Liver (tissue), 9 donors: ENCODE results near the gene GLI1. TPM values are rescaled to one million over a fixed set of nuclear protein-coding genes. Genes with fewer than 3 reads are reported as not detected.
"Not testable (repeated sequence)": the region's sequence is repeated elsewhere in the genome, so short reads cannot be mapped to it uniquely, and the experiment has no call there.

Experiments
- DNase-seq: peaks from one replicate; pipeline ENCODE4 v3.0.0-alpha.2; 2017; ENCODE audit warnings: low spot score
- H3K27ac ChIP-seq, 2 donors: one replicate each; pipeline ENCODE4 v1.7.0; 2013; ENCODE audit warnings: inconsistent platforms in 2 of 2, low read length in 2 of 2, control low read depth in 1 of 2, low read depth in 1 of 2, mild to moderate bottlenecking in 1 of 2
- H3K27me3 ChIP-seq, 4 donors: one replicate each; pipeline versions ENCODE4 v1.6.1 to v1.7.0; 2013; ENCODE audit warnings: low read length in 3 of 4, inconsistent platforms in 1 of 4, mild to moderate bottlenecking in 1 of 4, moderate library complexity in 1 of 4; ENCODE audit not compliant: control insufficient read depth in 4 of 4, insufficient read depth in 4 of 4
- H3K36me3 ChIP-seq, 4 donors: one replicate each; pipeline versions ENCODE4 v1.6.1 to v1.7.0; 2013; ENCODE audit warnings: low read length in 3 of 4, mild to moderate bottlenecking in 3 of 4, low read depth in 1 of 4, moderate library complexity in 1 of 4; ENCODE audit not compliant: control insufficient read depth in 4 of 4, insufficient read depth in 3 of 4
- H3K4me1 ChIP-seq, 4 donors: one replicate each; pipeline versions ENCODE4 v1.6.1 to v1.7.0; 2013; ENCODE audit warnings: low read length in 3 of 4, mild to moderate bottlenecking in 3 of 4, moderate library complexity in 1 of 4; ENCODE audit not compliant: control insufficient read depth in 4 of 4, insufficient read depth in 4 of 4
- H3K4me3 ChIP-seq, 3 donors: one replicate each; pipeline versions ENCODE4 v1.6.1 to v1.7.0; 2013; ENCODE audit warnings: low read length in 3 of 3, control low read depth in 1 of 3, low read depth in 1 of 3, mild to moderate bottlenecking in 1 of 3
- H3K9ac ChIP-seq, 2 donors: one replicate each; pipeline ENCODE4 v1.7.0; 2013; ENCODE audit warnings: low read length in 2 of 2, mild to moderate bottlenecking in 2 of 2, moderate library complexity in 2 of 2, control low read depth in 1 of 2, low read depth in 1 of 2
- H3K9me3 ChIP-seq, 4 donors: one replicate each; pipeline versions ENCODE4 v1.6.1 to v1.7.0; 2013; ENCODE audit warnings: low read length in 3 of 4; ENCODE audit not compliant: control insufficient read depth in 4 of 4
- EGR1 ChIP-seq, 2 donors: IDR thresholded peaks; 2 replicates each; pipeline ENCODE4 v1.6.1; 2016 to 2018; ENCODE audit warnings: antibody characterized with exemption in 2 of 2, low read depth in 2 of 2
- FOXA1 ChIP-seq: IDR thresholded peaks from 2 replicates; pipeline ENCODE4 v1.6.1; 2016; ENCODE audit warnings: antibody characterized with exemption
- FOXA2 ChIP-seq: IDR thresholded peaks from 2 replicates; pipeline ENCODE4 v1.6.1; 2016; ENCODE audit warnings: antibody characterized with exemption
- GABPA ChIP-seq, 2 donors: IDR thresholded peaks in 1 of 2; conservative IDR thresholded peaks in 1 of 2; 2 replicates each; pipeline ENCODE4 v1.6.1; 2016; ENCODE audit warnings: antibody characterized with exemption in 2 of 2, mild to moderate bottlenecking in 1 of 2, moderate library complexity in 1 of 2
- HNF4A ChIP-seq, 2 donors: conservative IDR thresholded peaks; 2 replicates each; pipeline ENCODE4 v1.6.1; 2016; ENCODE audit warnings: antibody characterized with exemption in 2 of 2, mild to moderate bottlenecking in 2 of 2
- HNF4G ChIP-seq: IDR thresholded peaks from 2 replicates; pipeline ENCODE4 v1.6.1; 2016; ENCODE audit warnings: antibody characterized with exemption
- JUND ChIP-seq, 2 donors: IDR thresholded peaks; 2 replicates each; pipeline ENCODE4 v1.6.1; 2016; ENCODE audit warnings: antibody characterized with exemption in 2 of 2
- MAX ChIP-seq: IDR thresholded peaks from 2 replicates; pipeline ENCODE4 v1.6.1; 2016; ENCODE audit warnings: antibody characterized with exemption
- NR2F2 ChIP-seq: IDR thresholded peaks from 2 replicates; pipeline ENCODE4 v1.6.1; 2016; ENCODE audit warnings: antibody characterized with exemption
- RAD21 ChIP-seq, 2 donors: IDR thresholded peaks; 2 replicates each; pipeline ENCODE4 v1.6.1; 2016; ENCODE audit warnings: antibody characterized with exemption in 2 of 2, mild to moderate bottlenecking in 2 of 2
- REST ChIP-seq: IDR thresholded peaks from 2 replicates; pipeline ENCODE4 v1.6.1; 2016; ENCODE audit warnings: antibody characterized with exemption, mild to moderate bottlenecking
- RXRA ChIP-seq, 2 donors: IDR thresholded peaks; 2 replicates each; pipeline ENCODE4 v1.6.1; 2017 to 2018; ENCODE audit warnings: antibody characterized with exemption in 2 of 2, mild to moderate bottlenecking in 1 of 2
- SP1 ChIP-seq: IDR thresholded peaks from 2 replicates; pipeline ENCODE4 v1.6.1; 2018; ENCODE audit warnings: antibody characterized with exemption, mild to moderate bottlenecking
- TAF1 ChIP-seq: conservative IDR thresholded peaks from 2 replicates; pipeline ENCODE4 v1.6.1; 2016; ENCODE audit warnings: antibody characterized with exemption, mild to moderate bottlenecking
- YY1 ChIP-seq: IDR thresholded peaks from 2 replicates; pipeline ENCODE4 v1.6.1; 2016; ENCODE audit warnings: antibody characterized with exemption, mild to moderate bottlenecking
- WGBS: extraction: QIAGEN DNeasy Blood & Tissue Kit; methylation state at CpG from one replicate; pipeline ENCODE4 v1.1.7; 2013; 5-methylcytosine and 5-hydroxymethylcytosine counted together
- polyA plus RNA-seq, 2 donors: library from polyadenylated mRNA; stranded (reverse) in 1 of 2; unstranded in 1 of 2; fragments of 200-250 nt in 1 of 2; fragments of >200 nt in 1 of 2; fragmentation: Nextera tagmentation in 1 of 2; extraction: Ambion mirVana in 1 of 2; gene quantifications; one replicate each; pipeline versions ENCODE4 v1.2.1 to v1.2.3, GENCODE V29; 2013 to 2015
- total RNA-seq, 2 donors: library from RNA; depleted of rRNA; stranded (reverse); fragments of >200 nt; gene quantifications; one replicate each; pipeline ENCODE4 v1.2.3, GENCODE V29; 2014
- TF ChIP-seq, protein P1 (sequence below): fragments of 150-350 bp; IDR thresholded peaks from 2 replicates; pipeline ENCODE4 v1.5.1; 2017; ENCODE audit warnings: improper control_type of control experiment, low read depth, low read length; ENCODE audit not compliant: missing input control
- TF ChIP-seq, protein P2 (sequence below): IDR thresholded peaks from 2 replicates; pipeline ENCODE4 v1.6.1; 2016; ENCODE audit warnings: antibody characterized with exemption
- TF ChIP-seq, protein P3 (sequence below): IDR thresholded peaks from 2 replicates; pipeline ENCODE4 v1.6.1; 2016; ENCODE audit warnings: antibody characterized with exemption
- donor health status: healthy.
- donor health status: healthy.
- donor health status: healthy.
- donor health status: healthy.
- donor health status: healthy.

The GLI1 gene
- total and polyA plus RNA-seq, 4 donors, result 0.09 to 0.44 (median 0.24) TPM

DNA sequence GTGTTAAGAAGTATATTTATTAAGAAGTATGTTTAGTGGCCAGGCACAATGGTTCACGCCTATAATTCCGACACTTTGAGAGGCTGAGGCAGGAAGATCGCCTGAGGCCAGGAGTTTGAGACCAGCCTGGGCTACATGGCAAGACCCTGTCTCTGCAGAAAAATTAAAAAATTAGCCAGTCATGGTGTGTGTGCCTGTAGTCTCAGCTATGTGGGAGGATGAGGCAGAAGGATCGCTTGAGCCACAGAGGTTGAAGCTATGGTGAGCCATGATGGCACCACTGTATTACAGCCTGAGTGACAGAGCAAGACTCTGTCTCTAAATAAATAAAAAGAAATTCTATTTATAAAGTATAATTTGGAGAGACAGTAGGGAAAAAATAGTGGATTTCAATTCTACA lies 49.1 kb upstream of the GLI1 start (continued):
- TF ChIP-seq, protein P1, sequence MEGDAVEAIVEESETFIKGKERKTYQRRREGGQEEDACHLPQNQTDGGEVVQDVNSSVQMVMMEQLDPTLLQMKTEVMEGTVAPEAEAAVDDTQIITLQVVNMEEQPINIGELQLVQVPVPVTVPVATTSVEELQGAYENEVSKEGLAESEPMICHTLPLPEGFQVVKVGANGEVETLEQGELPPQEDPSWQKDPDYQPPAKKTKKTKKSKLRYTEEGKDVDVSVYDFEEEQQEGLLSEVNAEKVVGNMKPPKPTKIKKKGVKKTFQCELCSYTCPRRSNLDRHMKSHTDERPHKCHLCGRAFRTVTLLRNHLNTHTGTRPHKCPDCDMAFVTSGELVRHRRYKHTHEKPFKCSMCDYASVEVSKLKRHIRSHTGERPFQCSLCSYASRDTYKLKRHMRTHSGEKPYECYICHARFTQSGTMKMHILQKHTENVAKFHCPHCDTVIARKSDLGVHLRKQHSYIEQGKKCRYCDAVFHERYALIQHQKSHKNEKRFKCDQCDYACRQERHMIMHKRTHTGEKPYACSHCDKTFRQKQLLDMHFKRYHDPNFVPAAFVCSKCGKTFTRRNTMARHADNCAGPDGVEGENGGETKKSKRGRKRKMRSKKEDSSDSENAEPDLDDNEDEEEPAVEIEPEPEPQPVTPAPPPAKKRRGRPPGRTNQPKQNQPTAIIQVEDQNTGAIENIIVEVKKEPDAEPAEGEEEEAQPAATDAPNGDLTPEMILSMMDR, result no peak
- TF ChIP-seq FOXA2 (no peak), JUND (IDR thresholded peaks at IDR 0.05) (no peak), NR2F2 (no peak), MAX (no peak)

- 90% methylated on average over 6 of the region's 6 CpGs for WGBS
- H3K27ac ChIP-seq, H3K4me3 ChIP-seq, DNase-seq, H3K9me3 ChIP-seq, H3K27me3 ChIP-seq, H3K36me3 ChIP-seq, H3K9ac ChIP-seq: not testable (repeated sequence)
- H3K4me1 ChIP-seq, result peaks cover 5 to 14% (median 10%) of the 10 kb centered on the region in 4 donors
Observed at GRCh38 chr12:57414160-57414559, 45.4 kb upstream of the GLI1 start.

- TF ChIP-seq RXRA (IDR thresholded peaks at IDR 0.05) (no peak), YY1 (no peak), FOXA1 (no peak), MAX (no peak), REST (no peak), EGR1 (IDR thresholded peaks at IDR 0.05; ENCODE audit: low read depth in 2 of 2) (no peak), JUND (IDR thresholded peaks at IDR 0.05) (no peak), SP1 (no peak), FOXA2 (no peak), HNF4A (conservative IDR thresholded peaks at IDR 0.05) (no peak), NR2F2 (no peak), RAD21 (IDR thresholded peaks at IDR 0.05) (no peak), TAF1 (no peak), GABPA (IDR thresholded peaks at IDR 0.05 in 1 of 2, conservative IDR thresholded peaks at IDR 0.05 in 1 of 2) (no peak), HNF4G (no peak)
- TF ChIP-seq, protein P2, sequence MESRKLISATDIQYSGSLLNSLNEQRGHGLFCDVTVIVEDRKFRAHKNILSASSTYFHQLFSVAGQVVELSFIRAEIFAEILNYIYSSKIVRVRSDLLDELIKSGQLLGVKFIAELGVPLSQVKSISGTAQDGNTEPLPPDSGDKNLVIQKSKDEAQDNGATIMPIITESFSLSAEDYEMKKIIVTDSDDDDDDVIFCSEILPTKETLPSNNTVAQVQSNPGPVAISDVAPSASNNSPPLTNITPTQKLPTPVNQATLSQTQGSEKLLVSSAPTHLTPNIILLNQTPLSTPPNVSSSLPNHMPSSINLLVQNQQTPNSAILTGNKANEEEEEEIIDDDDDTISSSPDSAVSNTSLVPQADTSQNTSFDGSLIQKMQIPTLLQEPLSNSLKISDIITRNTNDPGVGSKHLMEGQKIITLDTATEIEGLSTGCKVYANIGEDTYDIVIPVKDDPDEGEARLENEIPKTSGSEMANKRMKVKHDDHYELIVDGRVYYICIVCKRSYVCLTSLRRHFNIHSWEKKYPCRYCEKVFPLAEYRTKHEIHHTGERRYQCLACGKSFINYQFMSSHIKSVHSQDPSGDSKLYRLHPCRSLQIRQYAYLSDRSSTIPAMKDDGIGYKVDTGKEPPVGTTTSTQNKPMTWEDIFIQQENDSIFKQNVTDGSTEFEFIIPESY, result no peak
- TF ChIP-seq, protein P3, sequence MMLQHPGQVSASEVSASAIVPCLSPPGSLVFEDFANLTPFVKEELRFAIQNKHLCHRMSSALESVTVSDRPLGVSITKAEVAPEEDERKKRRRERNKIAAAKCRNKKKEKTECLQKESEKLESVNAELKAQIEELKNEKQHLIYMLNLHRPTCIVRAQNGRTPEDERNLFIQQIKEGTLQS, result no peak
- TF ChIP-seq, protein P1, result no peak
- DNase-seq, result no peak
- Histone ChIP-seq H3K36me3 (peaks cover 0 to 7% (median 3%) of the 10 kb centered on the region in 4 donors), H3K9ac (no peak overlapping the region), H3K9me3 (no peaks in the 10 kb centered on the region), H3K27me3 (no peaks in the 10 kb centered on the region), H3K27ac (no peak overlapping the region), H3K4me3 (no peak overlapping the region), H3K4me1 (peaks cover 5 to 21% (median 13%) of the 10 kb centered on the region in 4 donors)
- WGBS, result 98% methylated on average over 2 of the region's 2 CpGs
Observed at GRCh38 chr12:57415088-57415487, 44.5 kb upstream of the GLI1 start.
